GM12891 (cell line): ENCODE results near the gene CTDP1.

Source experiments
- DNase-seq: peaks from one replicate; pipeline ENCODE4 v3.0.0; 2011; ENCODE audit warnings: low spot score; ENCODE audit not compliant: insufficient read length
- FAIRE-seq: peaks from 2 replicates; lab custom pipeline; 2011; peaks lifted over from hg19 to GRCh38; lab: Jason Lieb, UNC
- PAX5 ChIP-seq: IDR thresholded peaks from 2 replicates; pipeline ENCODE4 v1.6.1; 2011; ENCODE audit warnings: low read length, moderate library complexity, mild to moderate bottlenecking; ENCODE audit not compliant: insufficient read depth, severe bottlenecking
- POLR2A ChIP-seq: IDR thresholded peaks from 2 replicates; pipeline ENCODE4 v1.6.1; 2011; ENCODE audit warnings: low read depth, low read length, control low read depth
- POLR2AphosphoS5 ChIP-seq: IDR thresholded peaks from 2 replicates; pipeline ENCODE4 v1.6.1; 2011; ENCODE audit warnings: low read depth, low read length, control low read depth
- POU2F2 ChIP-seq: IDR thresholded peaks from 2 replicates; pipeline ENCODE4 v1.6.1; 2011; ENCODE audit warnings: low read depth, mild to moderate bottlenecking, control low read depth, low read length, moderate library complexity
- SPI1 ChIP-seq: IDR thresholded peaks from 2 replicates; pipeline ENCODE4 v1.6.1; 2011; ENCODE audit warnings: low read depth, low read length, control low read depth
- TAF1 ChIP-seq: IDR thresholded peaks from 2 replicates; pipeline ENCODE4 v1.6.1; 2011; ENCODE audit warnings: low read depth, low read length, control low read depth

Gene CTDP1

GRCh38 chr18:79794846-79795245, 115.2 kb downstream of the CTDP1 start:
- TF ChIP-seq POLR2AphosphoS5 (no peak), PAX5 (no peak), TAF1 (no peak), POLR2A (no peak), SPI1 (no peak), POU2F2 (no peak)
- no peak for FAIRE-seq
- DNase-seq = no peak

GRCh38 chr18:79795446-79795845, 115.8 kb downstream of the CTDP1 start:
- DNase-seq = no peak
- FAIRE-seq = no peak
- no peak for TF ChIP-seq SPI1

GRCh38 chr18:79796016-79796415, 116.4 kb downstream of the CTDP1 start:
- TF ChIP-seq SPI1 (no peak), PAX5 (no peak), TAF1 (no peak), POU2F2 (no peak), POLR2A (no peak), POLR2AphosphoS5 (no peak)
- no peak for FAIRE-seq
- no peak for DNase-seq

- no peak for TF ChIP-seq POLR2A
- TF ChIP-seq PAX5 = no peak
- no peak for TF ChIP-seq TAF1
- TF ChIP-seq SPI1 = no peak
- no peak for TF ChIP-seq POU2F2
- no peak for TF ChIP-seq POLR2AphosphoS5
- FAIRE-seq (no peak), DNase-seq (no peak)
These were observed 117.2 kb downstream of the CTDP1 start for GRCh38 chr18:79796531-79797405.

- FAIRE-seq (peak; percentile 79), DNase-seq (peak; percentile 72)
- TF ChIP-seq POU2F2 (no peak), POLR2A (no peak), SPI1 (no peak), TAF1 (no peak), PAX5 (no peak), POLR2AphosphoS5 (no peak)
These were observed 118.1 kb downstream of the CTDP1 start, which contains the start of gene KCNG2 for GRCh38 chr18:79797518-79798345. KCNG2 (plus strand) TSS chr18:79797938; CDS start chr18:79863668, 65,730 bp downstream.

GRCh38 chr18:79798346-79798998, 118.9 kb downstream of the CTDP1 start:
- FAIRE-seq = no peak
- DNase-seq = no peak
- TF ChIP-seq POU2F2 = no peak
- TF ChIP-seq POLR2AphosphoS5 = no peak
- no peak for TF ChIP-seq SPI1
- no peak for TF ChIP-seq POLR2A

GRCh38 chr18:79798999-79799370, 119.4 kb downstream of the CTDP1 start:
- no peak for TF ChIP-seq PAX5
- TF ChIP-seq POU2F2 = no peak
- no peak for TF ChIP-seq POLR2AphosphoS5
- no peak for TF ChIP-seq POLR2A
- no peak for TF ChIP-seq TAF1
- no peak for TF ChIP-seq SPI1
- FAIRE-seq = no peak
- DNase-seq = no peak

- TF ChIP-seq POLR2A (no peak), PAX5 (no peak), POLR2AphosphoS5 (no peak), SPI1 (no peak), POU2F2 (no peak), TAF1 (no peak)
- DNase-seq (no peak), FAIRE-seq (no peak)
These were observed 120.2 kb downstream of the CTDP1 start for GRCh38 chr18:79799619-79800370.
